Measurements from ENCODE around the gene EIF4A2. TPM values are rescaled to one million over a fixed set of nuclear protein-coding genes. Genes with fewer than 3 reads are reported as not detected.

EIF4A2 gene
- total and polyA plus RNA-seq, 9 of the 15 experiments (the other 6 are each of a cell fraction or from before 2014, with no cell fraction given), result 307 to 754 (median 435) TPM

DNA sequence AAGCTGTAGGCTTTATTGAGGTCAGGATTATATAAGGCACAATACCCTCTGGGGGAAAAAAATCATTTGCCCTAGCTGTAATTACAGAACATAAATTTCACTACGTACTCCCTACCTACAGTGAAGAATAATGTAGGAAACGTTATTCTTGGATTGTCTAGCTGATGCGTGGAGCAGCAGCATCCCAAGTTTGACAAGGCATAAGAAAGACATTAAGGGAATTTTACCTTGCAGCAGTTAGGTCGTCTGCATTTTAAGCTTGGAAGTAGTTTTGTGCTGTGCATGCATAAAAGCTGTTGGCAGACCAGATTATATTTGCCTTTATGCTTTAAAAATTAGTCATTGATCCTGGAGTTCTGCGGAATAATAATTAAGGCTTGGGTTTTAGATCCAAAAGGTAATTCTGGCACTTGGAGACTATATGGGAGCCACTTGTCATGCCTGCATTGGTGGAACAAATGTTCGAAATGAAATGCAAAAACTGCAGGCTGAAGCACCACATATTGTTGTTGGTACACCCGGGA is 2.2 kb downstream of the EIF4A2 start:
- Histone ChIP-seq H3K27ac (ENCODE audit: extremely low read depth, low read depth, low read length) (peak overlapping the region; percentile 99), H3K4me2 (ENCODE audit: insufficient read depth, low read length) (peak overlapping the region; percentile 99), H4K20me1 (replicated peaks; ENCODE audit: control insufficient read depth, insufficient read depth, low read length) (peaks cover 63% of the 10 kb centered on the region), H3K4me3 (peak overlapping the region; percentile 81), H2AFZ (ENCODE audit: low read depth, low read length) (no peak overlapping the region), H3K27me3 (ENCODE audit: control insufficient read depth in 2 of 2, insufficient read depth in 2 of 2, low read length in 2 of 2) (no peaks in the 10 kb centered on the region), H3K9me3 (replicated peaks; ENCODE audit: control insufficient read depth, insufficient read depth, low read depth, low read length) (no peaks in the 10 kb centered on the region), H3K36me3 (ENCODE audit: control insufficient read depth, insufficient read depth, low read length) (peaks cover 70% of the 10 kb centered on the region), H3K9ac (ENCODE audit: insufficient read depth in 1 of 2, low read depth in 2 of 2, low read length in 2 of 2) (peak overlapping the region; percentile 57 to 100), H3K9me1 (ENCODE audit: control insufficient read depth, insufficient read depth, low read length) (no peaks in the 10 kb centered on the region), H3K4me1 (replicated peaks in 1 of 2; ENCODE audit: control insufficient read depth in 2 of 2, insufficient read depth in 2 of 2, low read length in 2 of 2) (peaks cover 4 to 18% of the 10 kb centered on the region in 2 experiments; a peak in 3 of 5 replicates), H3K79me2 (ENCODE audit: control insufficient read depth, insufficient read depth, low read length) (peaks cover 68% of the 10 kb centered on the region)
- FAIRE-seq (no peak), DNase-seq (ENCODE audit: extremely low read depth in 1 of 4, low spot score in 3 of 4) (no peak), ATAC-seq (no peak)
- under 1% methylated on average over 7 of the region's 7 CpGs for WGBS (ENCODE audit: insufficient coverage, low coverage, missing lambda C conversion rate)
- intact Hi-C loops (cut with micrococcal nuclease) (no loop called here), in situ Hi-C loops (cut with MboI) (no loop called here)
- no TSS peak for BruUV-seq (replicated peaks)
- POLR2A ChIA-PET, result interaction anchor here (0.6 to 2.8 kb wide), 15 partner anchors 12 to 354 kb away, joined by 3 to 36 read pairs (median 4); partner anchors contain the start of genes DNAJB11, RFC4, RPL39L and TBCCD1
- CTCF ChIA-PET (ENCODE audit: low intra/inter-chr PET ratio), result interaction anchor here (0.6 kb wide), 1 partner anchor 91 kb away, joined by 3 read pairs; no protein-coding TSS in a partner anchor
- TF ChIP-seq MAFF (IDR thresholded peaks at IDR 0.05; ENCODE audit: low read length) (0 out of 2 replicates have a peak, but pooled peaks have one; percentile 24), POLR2A (conservative IDR thresholded peaks at IDR 0.05) (peak; percentile 19; the same call in 1 of the 2 replicates), ZNF316 (IDR thresholded peaks at IDR 0.05) (0 out of 2 replicates have a peak, but pooled peaks have one; percentile 21), MXI1 (IDR thresholded peaks at IDR 0.05; ENCODE audit: low read depth, low read length) (peak; percentile 32; the same call in 1 of the 2 replicates), CHD1 (IDR thresholded peaks at IDR 0.05; ENCODE audit: low read length) (peak; percentile 18)
- TF ChIP-seq, protein P1, sequence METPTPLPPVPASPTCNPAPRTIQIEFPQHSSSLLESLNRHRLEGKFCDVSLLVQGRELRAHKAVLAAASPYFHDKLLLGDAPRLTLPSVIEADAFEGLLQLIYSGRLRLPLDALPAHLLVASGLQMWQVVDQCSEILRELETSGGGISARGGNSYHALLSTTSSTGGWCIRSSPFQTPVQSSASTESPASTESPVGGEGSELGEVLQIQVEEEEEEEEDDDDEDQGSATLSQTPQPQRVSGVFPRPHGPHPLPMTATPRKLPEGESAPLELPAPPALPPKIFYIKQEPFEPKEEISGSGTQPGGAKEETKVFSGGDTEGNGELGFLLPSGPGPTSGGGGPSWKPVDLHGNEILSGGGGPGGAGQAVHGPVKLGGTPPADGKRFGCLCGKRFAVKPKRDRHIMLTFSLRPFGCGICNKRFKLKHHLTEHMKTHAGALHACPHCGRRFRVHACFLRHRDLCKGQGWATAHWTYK (CRISPR knock-in tag; IDR thresholded peaks at IDR 0.05), result no peak

All from K562 (cell line).